Skeletal muscle cell (primary cell): ENCODE measurements around the gene SLC46A1.
"Not testable (repeated sequence)": the region's sequence is repeated elsewhere in the genome, so short reads cannot be mapped to it uniquely, and the experiment has no call there.

Experiments
- DNase-seq: peaks from one replicate; pipeline ENCODE4 v3.0.0-alpha.2; 2010; ENCODE audit warnings: low read depth
- H3K4me3 ChIP-seq: 2 replicates; pipeline ENCODE4 v1.5.1; 2011; ENCODE audit warnings: low read depth, mild to moderate bottlenecking, control low read depth, low read length, moderate library complexity

Gene SLC46A1

GRCh38 chr17:28405632-28406472 lies at the start of gene SLC46A1:
Gene SLC46A1, minus strand, starts transcription at chr17:28406212. Its CDS starts 98 bp downstream, at chr17:28406114.
- H3K4me3 ChIP-seq, result peak within 1 kb of the TSS; percentile 62
- no peak for DNase-seq

GRCh38 chr17:28449859-28450258 lies 43.8 kb upstream of the SLC46A1 start:
- H3K4me3 ChIP-seq, result no peak overlapping the region
- no peak for DNase-seq

DNA sequence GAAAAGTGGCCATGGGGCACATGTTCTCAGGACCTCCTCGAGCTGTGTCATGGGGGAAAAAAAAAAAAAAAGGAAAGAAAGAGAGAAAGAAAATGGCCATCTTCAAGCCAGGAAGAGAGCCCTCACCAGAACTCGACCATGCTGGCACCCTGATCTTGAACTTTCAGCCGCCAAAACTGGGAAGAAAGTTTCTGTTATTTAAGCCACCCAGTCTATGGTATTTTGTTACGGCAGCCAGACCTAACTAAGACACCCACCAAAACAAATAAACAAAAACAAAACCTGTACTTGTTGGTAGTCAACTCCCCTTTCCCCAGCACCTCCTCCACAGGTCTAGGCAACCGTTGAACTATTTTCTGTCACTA lies 41.4 kb upstream of the SLC46A1 start:
- H3K4me3 ChIP-seq, result no peak overlapping the region
- no peak for DNase-seq

- DNase-seq, result no peak
- H3K4me3 ChIP-seq, result no peak overlapping the region
Observed at GRCh38 chr17:28446716-28447395, 40.8 kb upstream of the SLC46A1 start.

DNA sequence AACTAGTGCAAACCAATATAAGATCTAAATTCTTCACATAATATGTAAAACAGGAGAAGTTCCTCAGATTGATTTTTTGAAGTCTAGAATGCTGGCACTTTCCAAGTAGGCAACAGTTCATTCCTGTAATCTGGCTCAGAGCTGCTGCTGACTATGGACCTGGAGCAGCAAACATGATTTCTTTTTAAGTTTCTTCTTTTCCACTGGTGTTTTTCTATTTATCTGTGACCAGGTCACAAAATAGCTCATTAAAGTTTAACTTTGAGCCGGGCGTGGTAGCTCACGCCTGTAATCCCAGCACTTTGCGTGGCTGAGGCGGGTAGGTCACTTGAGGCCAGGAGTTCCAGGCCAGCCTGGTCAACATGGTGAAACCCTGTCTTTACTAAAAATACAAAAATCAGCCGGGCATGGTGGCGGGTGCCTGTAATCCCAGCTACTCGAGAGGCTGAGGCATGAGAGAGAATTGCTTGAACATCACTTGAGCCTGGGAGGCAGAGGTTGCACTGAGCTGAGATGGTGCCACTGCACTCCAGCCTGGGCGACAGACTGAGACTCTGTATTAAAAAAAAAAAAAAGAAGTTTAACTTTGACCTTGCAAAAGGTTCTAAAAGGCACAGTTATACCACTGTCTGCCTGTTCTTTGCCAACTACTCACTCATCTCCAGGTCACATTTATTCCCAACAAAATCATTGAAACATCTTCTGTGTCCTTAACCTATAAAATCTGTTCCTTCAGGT lies 38.1 kb upstream of the SLC46A1 start:
- no peak for DNase-seq
- H3K4me3 ChIP-seq, result no peak overlapping the region

DNA sequence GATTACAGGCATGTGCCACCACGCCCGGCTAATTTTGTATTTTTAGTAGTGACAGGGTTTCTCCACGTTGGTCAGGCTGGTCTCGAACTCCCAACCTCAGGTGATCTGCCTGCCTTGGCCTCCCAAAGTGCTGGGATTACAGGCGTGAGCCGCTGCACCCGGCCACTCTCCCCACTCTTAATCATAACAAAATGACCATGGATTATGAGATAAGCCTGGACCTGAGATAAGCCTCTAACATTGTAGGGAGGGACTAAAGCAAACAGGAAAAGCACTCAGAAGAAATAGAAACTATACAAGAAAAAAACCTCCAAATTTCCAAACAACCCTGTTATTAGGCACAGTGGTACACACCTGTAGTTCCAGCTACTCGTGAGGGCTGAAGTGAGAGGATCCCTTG lies 28.3 kb upstream of the SLC46A1 start:
- not testable (repeated sequence) for H3K4me3 ChIP-seq, DNase-seq

DNA sequence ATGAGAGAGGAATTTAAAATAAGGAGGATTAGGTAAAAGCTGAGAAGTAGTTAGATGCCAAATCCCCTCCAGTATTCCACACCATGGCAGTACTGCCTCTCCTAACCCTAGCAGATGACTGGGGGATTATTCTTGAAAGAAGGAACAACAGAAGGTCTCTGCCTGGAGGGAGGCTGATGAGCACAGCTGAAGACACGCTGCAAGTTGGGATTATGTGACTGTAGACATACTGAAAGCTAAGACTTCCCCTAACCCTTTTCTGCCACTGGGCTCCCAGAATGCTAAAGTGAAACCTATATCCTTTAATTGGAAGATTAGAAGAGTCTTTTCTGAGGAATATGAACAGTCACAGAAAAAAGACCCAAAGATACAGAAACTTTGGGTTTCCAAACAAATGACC lies 27.7 kb upstream of the SLC46A1 start:
- no peak for DNase-seq
- no peak overlapping the region for H3K4me3 ChIP-seq

DNA sequence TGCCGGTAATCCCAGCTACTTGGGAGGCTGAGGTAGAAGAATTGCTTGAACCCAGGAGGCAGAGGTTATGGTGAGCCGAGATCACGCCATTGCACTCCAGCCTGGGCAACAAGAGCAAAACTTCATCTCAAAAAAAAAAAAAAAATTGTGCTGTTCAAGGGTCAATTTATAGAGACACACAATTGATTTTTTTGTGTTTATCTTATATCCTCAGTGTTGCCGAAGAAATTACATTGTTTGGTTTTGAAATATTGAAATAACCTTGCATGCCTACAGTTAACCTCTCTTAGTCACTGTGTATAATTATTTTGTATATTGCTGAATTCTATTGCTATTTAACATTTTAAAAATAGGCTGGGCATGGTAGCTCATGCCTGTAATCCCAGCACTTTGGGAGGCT lies 22.0 kb upstream of the SLC46A1 start:
- not testable (repeated sequence) for DNase-seq, H3K4me3 ChIP-seq

GRCh38 chr17:28427371-28427770 lies 21.4 kb upstream of the SLC46A1 start:
- no peak for DNase-seq
- no peak overlapping the region for H3K4me3 ChIP-seq

DNA sequence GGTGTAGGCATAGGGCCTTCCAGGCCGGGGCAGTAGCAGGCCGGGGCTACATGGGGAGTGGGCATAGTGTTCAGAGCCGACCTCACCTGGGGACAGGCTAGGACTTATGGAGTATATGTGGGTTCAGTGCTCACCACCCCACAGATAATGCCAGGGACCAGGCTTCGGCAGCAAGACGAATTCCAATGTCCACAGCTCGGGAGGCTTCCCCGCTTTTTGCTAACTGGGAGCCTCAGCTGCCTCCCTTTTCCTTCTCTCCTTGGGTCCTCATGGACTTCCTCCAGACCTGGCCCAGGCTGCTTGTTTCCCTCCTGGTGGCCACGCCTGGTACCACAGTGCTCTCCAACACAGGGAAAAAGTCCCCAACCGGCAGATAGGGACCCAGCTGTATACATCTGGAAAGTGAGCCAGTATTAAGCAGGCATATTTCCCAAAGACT lies 20.1 kb upstream of the SLC46A1 start:
- no peak overlapping the region for H3K4me3 ChIP-seq
- no peak for DNase-seq

DNA sequence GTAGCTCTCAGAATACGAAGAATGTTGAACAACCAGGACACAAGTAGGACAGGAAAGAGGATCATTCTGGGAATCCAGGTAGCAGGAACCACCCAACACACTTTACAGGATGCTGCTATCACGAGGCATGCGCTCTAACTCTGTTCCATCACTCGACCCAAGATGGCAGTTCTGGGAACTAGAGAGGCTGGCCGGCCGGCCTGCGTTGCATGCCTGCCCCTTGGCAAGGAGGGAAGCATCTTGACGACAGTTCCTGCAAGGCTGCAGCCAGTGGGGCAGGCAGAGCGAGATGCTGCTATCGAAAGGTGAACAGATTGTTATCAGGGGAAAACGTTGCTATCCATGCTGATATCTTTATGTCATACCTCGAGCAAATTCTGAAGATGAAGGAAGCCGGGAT lies 19.2 kb upstream of the SLC46A1 start:
- no peak overlapping the region for H3K4me3 ChIP-seq
- no peak for DNase-seq

- no peak overlapping the region for H3K4me3 ChIP-seq
- DNase-seq, result no peak
Observed at GRCh38 chr17:28421787-28422305, 15.8 kb upstream of the SLC46A1 start.

- DNase-seq, result no peak
- no peak overlapping the region for H3K4me3 ChIP-seq
Observed at GRCh38 chr17:28416703-28417311, 10.8 kb upstream of the SLC46A1 start.

DNA sequence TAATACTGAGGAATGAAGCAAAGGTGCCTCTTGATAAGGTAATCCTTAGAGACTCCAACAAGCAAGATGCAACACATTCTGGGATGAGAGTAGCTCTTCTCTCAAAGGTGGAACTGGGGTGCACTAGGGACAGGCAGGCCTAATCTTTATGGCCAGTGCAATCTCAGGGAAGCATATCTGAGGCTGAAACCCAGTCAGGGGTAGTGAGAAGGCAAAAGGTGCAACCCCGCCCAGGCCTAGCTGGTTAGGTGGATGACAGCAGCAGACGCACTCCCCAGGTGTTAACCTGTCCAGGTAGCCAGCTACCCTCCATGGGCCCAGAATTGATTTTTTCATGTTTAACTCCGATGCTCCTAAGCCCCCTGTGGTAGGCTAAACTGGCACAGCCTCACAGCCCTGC lies 9.9 kb upstream of the SLC46A1 start:
- no peak overlapping the region for H3K4me3 ChIP-seq
- no peak for DNase-seq

DNA sequence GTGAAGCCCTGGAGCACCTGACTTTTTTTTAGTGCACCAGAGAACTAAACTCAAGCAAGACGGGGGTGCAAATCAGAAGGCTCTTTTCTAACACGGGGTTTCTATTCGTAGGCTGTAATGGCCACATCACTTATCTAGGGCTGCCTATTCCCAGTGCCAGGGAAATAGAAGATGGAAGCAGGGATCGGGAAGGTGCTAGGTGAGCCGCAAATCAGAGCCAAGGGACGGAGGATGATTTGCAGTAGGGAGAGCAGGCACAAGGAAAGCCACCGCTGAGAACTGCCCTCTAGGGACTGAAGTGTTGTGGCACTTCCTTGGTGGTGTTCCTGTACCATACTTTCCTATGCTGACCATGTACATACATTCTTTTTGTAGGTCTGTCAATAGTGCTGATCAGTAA lies 7.8 kb upstream of the SLC46A1 start:
- no peak overlapping the region for H3K4me3 ChIP-seq
- no peak for DNase-seq

DNA sequence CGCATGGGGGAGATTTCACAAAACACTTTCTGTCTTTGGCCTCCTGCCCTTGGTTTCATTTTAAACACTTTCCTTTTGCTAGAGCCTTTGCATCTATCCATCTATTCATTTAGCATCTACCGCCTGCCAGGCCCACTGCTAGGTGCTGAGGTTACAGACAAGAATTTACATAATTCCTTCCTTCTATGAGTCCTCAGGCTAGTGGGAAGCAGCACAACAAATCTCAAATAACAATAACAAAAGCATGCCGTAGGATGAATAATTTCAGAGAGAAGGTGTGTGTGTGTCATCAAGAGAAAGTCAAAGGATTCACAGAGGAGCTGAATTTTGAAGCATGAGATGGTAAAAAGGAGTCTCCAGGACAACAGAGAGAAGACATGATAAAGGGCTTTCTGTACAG lies 6.1 kb upstream of the SLC46A1 start:
- DNase-seq, result no peak
- H3K4me3 ChIP-seq, result no peak overlapping the region

DNA sequence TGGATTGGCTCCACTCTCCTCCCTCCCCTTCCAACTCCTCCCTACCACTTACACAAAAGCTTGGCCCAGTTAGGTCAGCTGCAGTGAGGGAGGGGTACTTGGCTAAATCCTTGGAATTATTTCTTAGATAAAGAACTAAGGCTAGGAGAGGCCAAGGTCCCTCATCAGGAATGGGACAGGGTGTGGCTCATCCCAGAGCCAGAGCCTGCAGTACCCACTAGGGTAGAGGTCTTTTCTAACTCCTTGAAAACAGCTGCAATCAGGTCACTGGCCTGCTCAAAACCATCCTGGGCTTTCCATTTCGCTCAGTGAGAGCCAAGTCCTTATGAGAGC lies 1.9 kb upstream of the SLC46A1 start:
- H3K4me3 ChIP-seq, result no peak overlapping the region
- no peak for DNase-seq

- DNase-seq, result no peak
- H3K4me3 ChIP-seq, result no peak overlapping the region
Observed at GRCh38 chr17:28407130-28407973, 1.3 kb upstream of the SLC46A1 start.

DNA sequence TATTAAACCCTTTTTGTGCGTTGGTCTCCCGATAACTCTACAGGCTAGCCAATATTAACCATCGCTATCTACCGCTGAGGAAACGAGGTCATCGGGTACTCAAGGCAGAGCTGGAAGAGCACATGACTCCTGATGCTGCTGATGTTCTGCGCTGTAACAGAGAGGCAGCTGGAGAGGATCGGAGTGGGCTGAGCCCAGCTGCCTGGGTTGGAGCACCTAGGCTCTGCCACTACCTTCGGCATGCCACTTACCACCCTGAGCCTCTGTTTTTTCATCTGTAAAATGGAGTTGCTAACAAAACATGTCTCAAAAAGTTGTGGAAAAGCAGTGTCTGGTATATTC lies 432 bp upstream of the SLC46A1 start:
- DNase-seq, result no peak
- H3K4me3 ChIP-seq, result peak overlapping the region; percentile 62
